Peyer's patch (tissue), 4 donors: ENCODE measurements around the gene CCNT1.
"Not testable (repeated sequence)": the region's sequence is repeated elsewhere in the genome, so short reads cannot be mapped to it uniquely, and the experiment has no call there.

Experiments
- CTCF ChIP-seq, 6 experiments: fragments of 450-650 bp in 4 of 6; fragments of 200-600 bp in 2 of 6; sonication (generic) in 1 of 6; IDR thresholded peaks; one replicate each; pipeline ENCODE4 v1.5.1; 2017 to 2019; ENCODE audit warnings: antibody characterized with exemption in 6 of 6, mild to moderate bottlenecking in 3 of 6, moderate library complexity in 1 of 6
- POLR2A ChIP-seq, 2 donors: fragments of 450-650 bp; IDR thresholded peaks; one replicate each; pipeline ENCODE4 v1.5.1; 2017; ENCODE audit warnings: antibody characterized with exemption in 2 of 2, mild to moderate bottlenecking in 2 of 2, moderate library complexity in 2 of 2

GRCh38 chr12:48682533-48682905 lies 34.0 kb downstream of the CCNT1 start:
- not testable (repeated sequence) for TF ChIP-seq CTCF, POLR2A (IDR thresholded peaks at IDR 0.05)
